ENCODE measurements around the gene CDK5.

CDK5 gene

DNA sequence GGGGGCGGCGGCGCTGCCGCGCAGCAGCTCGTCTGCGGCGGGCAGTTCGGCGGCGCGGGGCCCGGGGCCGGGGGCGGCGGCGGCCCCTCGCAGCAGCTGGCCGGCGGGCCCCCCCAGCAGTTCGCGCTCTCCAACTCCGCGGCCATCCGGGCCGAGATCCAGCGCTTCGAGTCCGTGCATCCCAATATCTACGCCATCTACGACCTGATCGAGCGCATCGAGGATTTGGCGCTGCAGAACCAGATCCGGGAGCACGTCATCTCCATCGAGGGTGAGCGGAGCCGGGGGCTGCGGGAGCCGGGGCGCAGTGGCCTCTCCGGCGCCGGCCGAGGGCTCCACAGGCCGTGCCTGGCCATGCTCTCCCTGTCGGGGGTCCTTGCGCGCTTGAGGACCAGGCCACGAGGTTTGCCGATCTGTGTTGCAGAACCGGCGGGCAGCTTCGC, 29.1 kb upstream of the CDK5 start:
- no peak for DNase-seq (ENCODE audit: low read depth)

DNA sequence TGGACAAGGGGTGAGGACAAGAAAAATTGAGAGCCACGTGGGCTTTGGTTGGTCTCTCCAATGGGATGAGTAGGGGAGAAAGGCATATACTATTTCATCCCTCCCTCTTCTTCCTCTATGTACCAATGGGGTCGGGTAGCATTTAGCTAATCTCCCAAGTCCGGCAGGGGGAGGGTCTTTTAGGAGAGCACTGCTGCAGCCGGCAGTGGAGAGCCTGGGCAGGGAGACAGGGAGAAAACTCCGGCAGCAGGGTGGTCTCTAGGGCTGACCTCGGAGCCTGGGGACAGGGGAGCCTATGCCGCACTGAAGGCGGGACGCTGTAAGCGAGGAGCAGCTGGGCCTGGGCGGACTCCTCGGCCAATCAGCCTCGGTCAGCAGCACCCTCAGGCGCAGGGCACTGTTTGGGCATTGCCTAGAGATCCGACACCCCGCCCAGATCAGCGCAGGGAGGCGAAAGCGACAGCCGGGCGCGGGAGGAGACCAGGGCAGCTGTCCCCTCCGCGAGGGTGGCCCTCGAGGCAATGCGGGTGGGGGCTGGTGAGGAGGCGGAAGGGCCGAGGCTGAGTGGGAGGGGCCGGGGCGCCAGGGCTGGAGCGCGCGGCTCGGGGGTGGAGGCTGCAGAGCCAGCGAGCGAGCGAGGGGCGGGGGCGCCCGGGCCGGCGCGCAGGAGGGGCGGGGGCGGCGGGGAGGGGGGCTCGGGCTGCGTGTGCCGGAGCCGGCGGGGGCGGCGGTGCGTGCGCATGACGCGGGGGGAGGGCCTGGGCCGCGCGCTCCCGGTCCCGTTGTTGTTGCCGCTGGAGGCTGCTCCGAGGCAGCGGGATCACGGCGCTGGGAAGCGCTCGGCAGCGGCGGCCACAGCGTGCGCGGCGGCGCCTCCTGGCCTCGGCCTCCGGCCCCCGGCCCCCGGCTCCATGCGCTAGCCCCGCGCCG, 28.3 kb upstream of the CDK5 start, which contains the start of gene AGAP3:
TSS of gene AGAP3 (plus strand) at position 785 of the 930 bp plus-strand sequence. CDS start 267 bp downstream, outside the sequence.
- DNase-seq (ENCODE audit: low read depth) = peak; percentile 58

DNA sequence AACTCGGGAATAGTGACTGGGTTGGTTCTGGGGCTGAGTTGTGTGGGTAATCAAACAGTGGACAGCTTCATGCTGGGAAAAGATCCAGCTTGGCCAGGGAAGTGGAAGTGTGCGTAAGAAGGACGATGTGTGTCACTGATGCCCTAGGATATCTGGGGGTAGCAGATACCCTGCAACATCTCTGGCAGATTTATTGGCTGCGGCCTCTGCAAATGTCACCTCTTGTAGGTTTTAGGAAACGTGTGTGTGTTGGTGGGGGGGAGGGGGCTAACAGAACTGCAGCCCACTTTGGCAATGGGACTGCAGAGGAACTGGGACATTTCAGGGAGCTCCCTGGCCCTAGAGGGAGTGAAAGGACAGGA, 27.6 kb upstream of the CDK5 start:
- DNase-seq (ENCODE audit: low read depth) = no peak

DNA sequence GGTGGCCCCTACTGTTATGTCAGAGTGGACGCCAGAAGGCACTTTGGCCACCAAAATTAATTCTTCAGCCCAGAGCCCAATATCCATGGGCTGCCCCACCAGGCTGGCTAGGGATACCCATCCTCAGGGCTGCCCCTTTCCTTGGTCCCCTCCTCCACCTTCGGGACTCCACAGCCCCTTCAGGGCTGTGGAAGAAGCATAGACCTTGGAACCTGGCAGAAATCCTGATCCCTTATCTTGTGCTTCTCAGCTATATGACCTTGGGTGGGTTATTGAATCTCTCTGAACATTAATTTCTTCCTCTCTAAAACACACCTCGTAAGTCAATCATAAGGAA, 26.1 kb upstream of the CDK5 start:
- DNase-seq (ENCODE audit: low read depth) = no peak

DNA sequence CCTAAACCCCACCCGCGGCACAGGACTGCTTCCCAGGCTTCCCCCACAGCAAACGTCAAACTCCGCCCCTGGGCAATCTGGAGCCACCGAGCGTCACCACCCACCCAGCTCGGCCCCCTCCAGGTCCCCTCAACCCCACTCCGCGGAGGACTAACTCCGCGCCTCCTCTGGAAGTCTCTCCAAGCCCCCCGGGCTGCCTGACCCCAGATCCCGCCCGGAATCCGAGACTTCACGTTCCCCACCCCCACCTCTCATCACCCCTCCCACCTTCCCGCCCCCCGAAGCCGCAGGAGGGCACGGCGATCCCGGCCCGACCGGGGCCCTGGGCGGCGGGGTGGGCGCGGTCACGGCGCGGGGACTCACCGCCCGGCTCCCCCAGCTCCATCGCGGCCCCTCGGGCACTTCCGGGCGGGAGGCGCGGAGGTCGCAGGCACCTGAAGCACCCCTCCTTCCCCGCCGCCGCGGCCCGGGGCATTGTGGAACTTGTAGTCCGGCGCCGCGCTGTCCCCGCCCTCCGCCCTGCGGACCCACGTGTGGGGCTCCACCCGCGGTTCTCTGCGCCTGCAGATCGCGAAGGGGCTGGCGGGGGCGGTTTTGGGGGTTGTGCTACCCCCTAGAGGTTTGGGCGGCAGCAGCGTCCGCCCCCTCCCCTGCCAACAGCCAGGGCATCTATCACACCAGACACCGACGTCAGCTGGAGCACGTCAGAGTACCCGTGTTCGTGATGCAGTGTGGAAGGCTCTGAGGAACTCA, 25.6 kb upstream of the CDK5 start, which contains the start of gene TMUB1:
TSS of gene TMUB1 (minus strand) at position 423 of the 753 bp plus-strand sequence. CDS start 930 bp downstream, outside the sequence.
- peak; percentile 92 for DNase-seq (ENCODE audit: low read depth)

DNA sequence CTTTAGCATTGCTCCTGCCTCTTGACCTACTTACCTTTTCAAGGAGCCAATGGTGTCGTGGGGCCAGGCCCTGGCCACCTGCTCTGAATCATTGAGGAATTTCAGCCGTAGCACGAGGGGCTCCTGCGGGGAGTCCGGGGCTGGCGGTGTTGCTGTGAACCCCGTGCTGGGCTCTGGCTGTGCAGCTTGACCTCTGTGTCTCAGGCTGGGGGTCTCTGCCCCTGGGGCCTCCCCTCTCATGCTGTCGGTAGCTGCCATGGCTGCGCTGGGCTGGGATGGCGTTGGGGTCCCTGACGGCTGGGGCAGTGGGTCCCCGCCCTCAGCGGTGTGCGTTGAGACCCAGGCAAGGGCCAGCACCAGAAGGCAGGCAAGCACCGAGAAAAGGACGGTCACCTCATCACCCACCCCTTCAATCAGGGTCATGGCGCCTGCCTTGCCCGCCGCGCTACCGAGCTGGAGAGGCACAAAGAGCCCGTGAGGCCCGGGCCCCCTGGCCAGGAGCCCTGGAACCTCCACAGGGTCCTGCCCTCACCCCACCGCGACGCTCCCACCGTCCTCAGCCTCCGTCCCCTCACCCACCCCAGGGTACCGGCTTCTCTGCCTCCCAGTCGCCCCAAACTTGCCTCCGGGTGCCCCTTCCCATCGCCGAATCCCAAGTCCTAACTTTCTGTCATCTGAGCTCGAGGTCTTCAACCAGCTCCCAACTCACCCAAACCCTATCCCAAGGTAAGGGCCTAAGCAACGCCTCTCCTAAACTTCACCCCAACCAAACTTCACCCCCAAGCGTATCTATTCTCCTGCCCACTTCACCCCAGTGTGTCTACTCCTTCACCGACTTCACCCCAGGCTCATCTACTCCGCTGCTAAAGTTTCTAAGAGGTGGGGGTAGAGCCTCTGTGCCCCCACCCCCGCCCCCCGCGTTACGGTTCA, 24.7 kb upstream of the CDK5 start:
- DNase-seq (ENCODE audit: low read depth) = no peak

DNA sequence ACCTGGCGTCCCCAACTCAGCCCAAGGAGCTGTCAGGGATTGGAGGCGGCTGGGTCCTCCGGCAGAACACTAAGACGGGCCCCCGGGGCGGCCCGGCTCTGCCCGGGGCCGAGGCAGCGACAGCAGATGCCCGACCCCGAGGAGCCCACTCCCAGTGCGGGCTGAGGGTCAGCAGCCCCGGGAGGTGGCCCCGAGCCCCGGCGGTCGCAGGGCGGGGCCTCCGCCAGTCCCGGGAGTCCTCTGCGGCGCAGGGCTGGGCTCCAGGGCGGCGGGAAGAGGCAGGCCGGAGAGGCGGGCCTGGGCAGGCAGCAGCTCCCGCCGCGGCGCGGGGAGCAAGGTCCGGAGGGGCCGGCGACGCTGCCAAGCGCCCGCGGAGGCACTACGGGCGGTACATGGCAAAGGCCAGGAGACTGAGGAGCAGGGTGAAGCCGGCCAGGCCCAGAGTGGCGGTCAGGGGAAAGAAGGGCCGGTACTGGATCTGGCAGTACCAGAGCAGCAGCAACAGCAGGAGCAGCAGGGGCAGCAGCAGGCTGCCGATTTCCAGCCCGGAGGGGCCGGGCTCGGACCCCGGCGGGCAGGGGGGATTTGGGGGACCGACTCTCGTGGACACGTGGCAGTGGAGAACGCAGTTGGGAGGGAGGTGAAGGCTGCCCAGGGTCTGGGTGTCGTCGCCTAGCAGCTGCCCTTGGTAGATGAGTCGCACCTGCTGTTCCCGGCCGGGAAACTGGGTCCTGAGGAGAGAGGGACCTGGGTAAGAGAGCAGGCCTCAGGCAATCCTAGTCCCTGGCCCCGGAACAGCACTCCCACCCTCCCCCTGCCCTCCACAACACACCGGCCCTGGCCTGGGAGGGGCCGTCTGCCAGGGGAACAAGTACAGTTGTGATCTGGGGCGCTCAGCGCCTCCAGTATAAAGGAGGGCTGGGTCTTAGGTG, 23.7 kb upstream of the CDK5 start:
- DNase-seq (ENCODE audit: low read depth) = no peak

DNA sequence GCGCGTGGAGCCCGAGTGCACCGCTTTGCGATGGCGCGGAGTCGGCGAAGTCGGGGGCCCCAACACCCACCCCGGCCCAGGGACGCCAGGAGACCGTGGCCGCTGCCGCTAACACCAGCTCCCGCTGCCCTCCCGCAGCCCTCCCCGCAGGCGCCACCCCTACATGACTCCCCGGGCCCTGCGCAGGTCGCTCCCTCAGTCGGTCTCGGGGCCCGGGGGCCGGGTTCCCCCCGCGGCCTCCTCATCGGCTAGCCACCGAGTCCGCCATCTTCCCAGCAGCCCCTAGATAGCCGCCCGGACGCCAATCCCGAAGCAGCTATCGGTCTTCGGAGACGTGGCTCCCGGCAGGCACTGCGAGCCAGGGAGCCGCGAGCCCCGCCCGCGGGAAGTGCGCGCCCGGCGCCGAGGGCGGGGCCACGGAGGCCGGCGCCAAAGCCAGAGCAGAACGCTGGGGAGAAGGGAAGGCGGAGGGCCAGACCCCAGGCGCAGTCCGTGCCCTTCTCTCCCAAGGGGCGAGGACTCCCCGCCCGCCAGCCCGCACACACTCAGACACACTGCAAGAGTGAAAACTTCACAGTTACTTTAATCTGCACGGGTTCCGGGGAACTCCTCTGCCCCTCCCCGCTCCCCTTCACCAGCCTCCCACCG, 22.9 kb upstream of the CDK5 start, which contains the start of gene FASTK:
TSS of gene FASTK (minus strand) at position 288 of the 648 bp plus-strand sequence. CDS start at position 245, 43 bp downstream.
- DNase-seq (ENCODE audit: low read depth) = peak; percentile 86

DNA sequence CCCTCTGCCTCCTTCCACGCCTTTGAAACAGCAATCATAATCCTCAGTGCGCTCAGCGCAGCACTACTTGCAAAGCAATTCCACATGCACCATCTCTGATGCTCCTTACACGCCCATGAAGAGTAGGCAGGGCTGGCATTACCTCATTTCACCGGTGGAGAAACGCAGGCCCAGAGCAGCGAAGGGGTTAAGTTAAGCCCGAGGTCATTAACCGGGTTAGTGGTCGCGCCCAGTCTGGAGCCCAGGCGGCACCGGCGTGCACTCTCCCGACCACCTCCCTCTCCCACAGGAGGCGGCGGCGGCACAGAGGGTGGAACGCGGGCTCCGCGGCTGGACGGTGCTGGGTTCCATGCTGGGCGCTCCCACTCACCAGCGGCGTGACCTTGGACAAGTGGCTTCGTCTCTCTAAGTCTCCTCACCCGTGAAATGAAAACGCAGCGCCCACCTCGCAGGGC, 22.4 kb upstream of the CDK5 start:
- DNase-seq (ENCODE audit: low read depth) = no peak

DNA sequence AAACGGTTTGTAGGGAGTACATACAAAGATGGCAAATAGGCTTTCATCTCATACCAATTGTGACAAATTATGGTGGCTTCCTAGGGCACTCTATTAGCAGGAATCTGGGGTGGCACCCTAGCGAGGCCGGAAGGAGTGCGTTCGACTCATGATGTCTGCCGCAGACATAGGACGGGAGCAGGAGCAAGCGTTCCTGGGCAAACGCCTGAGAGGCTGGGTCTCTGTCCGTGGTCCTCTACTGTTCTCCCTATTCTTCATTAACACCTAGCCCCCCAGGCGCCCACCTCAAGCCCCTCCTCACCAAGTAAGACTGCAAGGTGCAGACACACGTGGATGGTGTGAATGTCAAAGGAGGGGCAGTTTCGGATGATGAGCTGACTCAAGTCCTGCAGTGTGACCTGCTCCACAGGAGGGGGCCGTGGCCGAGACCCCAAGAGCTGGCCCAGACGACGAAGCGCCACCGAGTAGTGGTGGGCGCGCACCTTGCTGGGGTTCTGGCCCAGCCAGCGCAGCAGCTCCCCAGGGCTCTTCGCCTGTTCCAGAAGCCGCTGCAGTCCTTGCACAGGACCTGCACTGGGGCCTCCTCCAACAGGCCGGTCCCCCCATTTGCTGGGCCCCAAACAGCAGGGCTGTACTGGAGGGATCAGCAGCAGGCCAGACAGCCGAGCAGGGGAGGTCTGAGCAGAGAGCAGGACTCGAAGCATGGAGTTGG, 21.7 kb upstream of the CDK5 start:
- no peak for DNase-seq (ENCODE audit: low read depth)

DNA sequence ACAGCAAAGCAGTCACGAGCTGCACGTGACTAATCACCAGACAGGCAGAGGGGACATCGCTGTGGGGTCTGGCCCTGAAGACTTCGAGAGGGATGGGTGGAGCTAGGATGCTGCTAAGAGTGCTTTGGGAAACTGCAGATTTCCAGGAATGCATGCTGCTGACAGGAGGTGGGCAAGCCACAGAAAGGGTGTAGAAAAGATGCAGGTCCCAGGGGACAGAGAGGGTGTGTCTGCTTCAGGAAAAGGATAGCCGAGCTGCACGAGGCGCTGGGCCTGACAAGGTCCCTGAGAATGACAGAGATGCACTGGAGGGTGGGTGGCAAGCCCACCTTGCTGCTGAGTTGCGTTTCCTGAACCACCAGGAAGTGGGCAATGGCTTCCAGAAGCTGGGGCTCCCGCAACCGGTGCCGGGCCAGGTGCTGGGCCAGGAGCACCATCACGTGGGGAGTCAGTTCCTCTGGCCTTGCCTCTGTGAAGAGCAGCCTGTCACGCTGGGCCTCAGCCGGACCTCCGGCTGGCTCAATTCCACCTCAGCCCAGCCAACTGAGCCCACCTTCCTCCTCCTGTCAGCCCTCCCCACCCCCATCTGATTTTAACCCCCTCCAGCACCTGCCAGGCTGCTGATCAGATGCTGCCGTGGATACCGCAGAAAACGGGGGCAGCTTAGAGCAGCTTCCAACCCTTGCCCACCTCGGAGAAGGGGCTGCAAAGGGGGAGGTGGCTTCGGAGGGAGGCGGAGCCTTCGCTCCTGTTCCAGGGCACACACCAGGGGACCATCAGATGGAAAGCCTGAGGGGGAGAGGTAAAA, 20.7 kb upstream of the CDK5 start:
- DNase-seq (ENCODE audit: low read depth) = no peak

DNA sequence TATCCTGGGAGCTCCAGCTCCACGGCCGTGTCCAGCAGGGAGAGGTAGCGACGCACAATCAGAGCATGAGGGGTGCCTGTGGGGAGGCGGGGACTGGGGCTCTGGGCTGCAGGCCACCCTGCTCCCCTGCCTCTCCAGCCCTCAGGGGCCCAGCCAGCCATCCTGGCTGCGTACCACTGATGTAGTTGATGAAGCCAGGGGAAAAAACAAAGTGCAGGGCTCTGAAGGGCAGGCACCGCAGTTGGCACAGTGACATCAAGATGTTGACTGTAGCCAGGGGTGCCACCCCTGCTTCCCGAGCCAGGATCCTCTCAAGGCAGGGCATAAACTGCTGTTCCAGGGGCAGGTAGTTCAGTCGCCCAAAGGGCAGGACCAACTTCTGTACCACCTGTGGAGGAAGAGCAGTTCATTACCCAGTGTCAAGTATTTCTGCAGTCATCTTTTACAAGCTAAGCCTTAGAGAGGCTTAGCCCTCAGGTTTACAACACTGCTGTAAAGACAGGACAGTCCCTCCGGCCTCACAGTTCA, 20.1 kb upstream of the CDK5 start:
- DNase-seq (ENCODE audit: low read depth) = no peak

DNA sequence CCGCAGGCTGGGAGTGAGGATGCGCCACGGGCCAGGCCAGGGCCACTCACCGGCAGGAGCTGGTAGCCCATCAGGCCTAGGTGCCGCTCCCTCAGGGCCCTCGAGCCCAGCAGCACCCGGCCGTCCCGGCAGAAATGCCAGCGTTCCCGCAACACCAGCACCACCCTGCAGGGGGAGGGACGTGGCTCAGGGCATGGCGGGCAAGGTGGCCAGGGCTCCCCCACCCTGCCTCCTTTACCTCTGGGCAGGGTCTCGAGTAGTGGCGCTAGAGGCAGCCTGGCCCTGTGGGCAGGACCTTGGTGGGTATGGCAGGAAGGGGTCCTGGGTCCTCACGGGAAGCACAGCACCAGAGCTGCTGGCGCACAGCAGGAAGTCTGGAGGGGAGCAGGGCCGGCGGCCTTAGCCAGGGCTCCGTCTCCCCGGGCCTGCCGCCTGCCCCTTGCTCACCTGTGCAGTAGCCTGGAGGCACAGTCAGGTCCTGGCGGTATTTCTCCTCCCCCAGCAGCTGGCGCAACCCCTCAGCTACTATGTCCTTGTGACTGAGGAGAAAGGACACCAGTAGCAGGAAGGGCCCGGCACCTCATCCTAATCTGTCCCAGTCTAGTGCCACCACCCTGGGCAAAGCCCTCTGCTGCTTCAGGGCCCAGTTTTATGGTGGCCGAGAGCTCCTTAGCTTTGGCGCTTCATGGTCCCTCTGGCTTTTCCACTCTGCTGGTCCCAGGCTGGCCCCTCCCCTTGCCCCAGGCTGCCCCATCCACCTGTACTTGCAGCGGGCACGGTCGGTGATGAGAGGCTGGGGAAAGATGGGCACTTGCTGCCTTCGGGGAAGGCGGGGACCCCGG, 19.4 kb upstream of the CDK5 start:
- no peak for DNase-seq (ENCODE audit: low read depth)

DNA sequence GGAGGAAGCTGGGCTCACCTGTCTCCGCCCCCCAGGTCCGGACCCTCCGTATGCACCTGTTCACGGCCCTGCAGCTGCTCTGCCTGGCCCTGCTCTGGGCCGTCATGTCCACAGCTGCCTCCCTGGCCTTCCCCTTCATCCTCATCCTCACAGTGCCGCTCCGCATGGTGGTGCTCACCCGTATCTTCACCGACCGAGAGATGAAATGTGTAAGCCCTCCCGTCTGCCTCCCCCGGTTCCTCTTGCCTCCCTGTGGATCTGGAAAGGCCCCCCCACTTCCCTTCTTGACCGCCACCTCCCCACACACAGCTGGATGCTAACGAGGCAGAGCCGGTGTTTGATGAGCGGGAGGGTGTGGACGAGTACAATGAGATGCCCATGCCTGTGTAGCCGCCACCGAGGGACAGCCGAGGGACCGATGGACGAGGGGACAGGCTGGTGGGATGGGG, 18.3 kb upstream of the CDK5 start:
- DNase-seq (ENCODE audit: low read depth) = no peak

DNA sequence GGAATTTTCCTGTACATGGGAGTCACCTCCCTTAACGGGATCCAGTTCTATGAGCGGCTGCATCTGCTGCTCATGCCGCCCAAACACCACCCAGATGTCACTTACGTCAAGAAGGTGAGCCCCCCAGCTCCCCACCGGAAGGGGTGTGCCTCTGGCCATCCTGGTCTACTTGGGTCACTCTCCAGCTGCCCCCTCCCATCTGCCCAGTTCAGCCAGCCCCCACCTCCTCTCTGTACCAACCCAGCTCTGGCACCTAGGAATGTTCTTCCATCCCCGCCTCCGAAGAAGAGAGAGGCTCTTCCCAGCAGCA, 17.9 kb upstream of the CDK5 start:
- no peak for DNase-seq (ENCODE audit: low read depth)

DNA sequence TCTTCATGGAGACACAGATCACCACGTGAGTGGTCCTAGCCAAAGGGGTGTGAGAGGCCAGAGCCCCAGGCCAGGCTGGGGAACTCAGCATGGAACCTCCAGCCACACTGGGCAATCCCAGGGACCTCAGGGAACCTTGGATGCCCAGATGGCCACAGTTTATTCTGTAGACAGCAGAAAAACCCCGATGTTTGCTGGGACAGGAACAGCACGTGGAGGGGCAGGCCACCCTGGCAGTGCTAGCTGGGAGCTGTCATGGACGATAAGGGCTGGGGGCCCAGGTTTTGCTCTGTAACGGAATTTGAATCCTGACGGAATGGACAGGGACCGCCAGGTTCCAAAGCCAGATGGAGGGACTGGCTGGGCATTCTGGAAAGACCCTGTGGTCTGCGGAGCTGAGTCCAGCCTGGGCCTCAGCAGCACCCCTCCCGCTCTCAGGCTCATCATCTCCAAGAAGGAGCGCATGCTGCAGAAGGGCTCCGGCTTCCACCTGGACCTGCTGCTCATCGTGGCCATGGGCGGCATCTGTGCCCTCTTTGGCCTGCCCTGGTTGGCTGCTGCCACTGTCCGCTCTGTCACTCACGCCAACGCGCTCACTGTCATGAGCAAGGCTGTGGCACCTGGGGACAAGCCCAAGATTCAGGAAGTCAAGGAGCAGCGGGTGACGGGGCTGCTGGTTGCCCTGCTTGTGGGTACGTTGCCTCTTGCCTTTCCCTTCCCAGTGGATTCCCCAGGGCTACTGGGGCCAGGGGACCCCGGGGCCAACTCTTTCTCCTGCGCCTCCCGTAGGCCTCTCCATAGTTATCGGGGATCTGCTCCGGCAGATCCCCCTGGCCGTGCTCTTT, 17.3 kb upstream of the CDK5 start:
- no peak for DNase-seq (ENCODE audit: low read depth)

DNA sequence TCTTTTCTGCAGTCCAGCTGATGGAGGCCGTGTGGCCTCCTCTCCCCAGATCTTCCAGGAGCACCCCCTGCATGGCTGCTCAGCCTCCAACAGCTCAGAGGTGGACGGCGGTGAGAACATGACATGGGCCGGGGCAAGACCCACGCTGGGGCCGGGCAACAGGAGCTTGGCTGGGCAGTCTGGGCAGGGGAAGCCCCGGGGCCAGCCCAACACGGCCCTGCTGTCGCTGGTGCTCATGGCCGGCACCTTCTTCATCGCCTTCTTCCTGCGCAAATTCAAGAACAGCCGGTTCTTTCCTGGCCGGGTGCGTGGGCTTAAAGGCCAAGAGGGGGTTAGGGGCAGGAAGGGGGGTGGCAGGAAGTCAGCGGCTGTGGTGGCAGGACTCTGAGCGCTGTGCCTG, 16.3 kb upstream of the CDK5 start:
- DNase-seq (ENCODE audit: low read depth) = no peak
